Right hindlimb (tissue), 1 donor: ENCODE measurements around the gene COIL.
A peak's percentile ranks its signal among the peaks of the same experiment; 100 is the strongest.

Experiments used
- DNase-seq: peaks from one replicate; pipeline ENCODE4 v3.0.0-alpha.2; 2018

Gene COIL

GRCh38 chr17:56933151-56933745 is 27.6 kb downstream of the COIL start:
- DNase-seq, result no peak

- no peak for DNase-seq
Measured at GRCh38 chr17:56930739-56931337, 30.0 kb downstream of the COIL start.

GRCh38 chr17:56929362-56929969 is 31.4 kb downstream of the COIL start:
- DNase-seq, result no peak

GRCh38 chr17:56928586-56928985 is 32.3 kb downstream of the COIL start:
- DNase-seq, result no peak

GRCh38 chr17:56926704-56927103 is 34.1 kb downstream of the COIL start:
- DNase-seq, result no peak

GRCh38 chr17:56926270-56926669 is 34.6 kb downstream of the COIL start:
- no peak for DNase-seq

GRCh38 chr17:56925088-56925487 is 35.8 kb downstream of the COIL start:
- DNase-seq, result no peak

- no peak for DNase-seq
Measured at GRCh38 chr17:56919717-56920116, 41.1 kb downstream of the COIL start.

- no peak for DNase-seq
Measured at GRCh38 chr17:56918916-56919315, 41.9 kb downstream of the COIL start.

GRCh38 chr17:56917559-56918296 is 43.1 kb downstream of the COIL start:
- no peak for DNase-seq

GRCh38 chr17:56914581-56915273 is 46.1 kb downstream of the COIL start:
- no peak for DNase-seq

GRCh38 chr17:56913867-56914580 is 46.8 kb downstream of the COIL start, which contains the start of gene TRIM25:
Gene TRIM25, minus strand, starts transcription at chr17:56914049. Its CDS starts 61 bp downstream, at chr17:56913988.
- DNase-seq, result peak; percentile 93

GRCh38 chr17:56913353-56913866 is 47.4 kb downstream of the COIL start:
- no peak for DNase-seq

- no peak for DNase-seq
Measured at GRCh38 chr17:56913000-56913311, 47.9 kb downstream of the COIL start.

GRCh38 chr17:56912105-56912999 is 48.5 kb downstream of the COIL start:
- no peak for DNase-seq

- no peak for DNase-seq
Measured at GRCh38 chr17:56910509-56911235, 50.2 kb downstream of the COIL start.

GRCh38 chr17:56909742-56910508 is 50.9 kb downstream of the COIL start:
- no peak for DNase-seq

- DNase-seq, result no peak
Measured at GRCh38 chr17:56908001-56908542, 52.8 kb downstream of the COIL start.

GRCh38 chr17:56903560-56903959 is 57.3 kb downstream of the COIL start:
- no peak for DNase-seq
